GM19035 (cell line): Measurements from ENCODE around the gene ZNF226.
"Not testable (repeated sequence)": the region's sequence is repeated elsewhere in the genome, so short reads cannot be mapped to it uniquely, and the experiment has no call there.

Experiments
- ATAC-seq: cut with Tn5 transposase; IDR thresholded peaks from one replicate; pipeline ENCODE4 v1.9.1; 2021; ENCODE audit not compliant: unreplicated experiment

The ZNF226 gene

GRCh38 chr19:44164673-44165512, at the start of gene ZNF226:
ZNF226 (plus strand) TSS chr19:44165100; CDS start chr19:44170081, 4,981 bp downstream.
- peak; percentile 87 for ATAC-seq

DNA sequence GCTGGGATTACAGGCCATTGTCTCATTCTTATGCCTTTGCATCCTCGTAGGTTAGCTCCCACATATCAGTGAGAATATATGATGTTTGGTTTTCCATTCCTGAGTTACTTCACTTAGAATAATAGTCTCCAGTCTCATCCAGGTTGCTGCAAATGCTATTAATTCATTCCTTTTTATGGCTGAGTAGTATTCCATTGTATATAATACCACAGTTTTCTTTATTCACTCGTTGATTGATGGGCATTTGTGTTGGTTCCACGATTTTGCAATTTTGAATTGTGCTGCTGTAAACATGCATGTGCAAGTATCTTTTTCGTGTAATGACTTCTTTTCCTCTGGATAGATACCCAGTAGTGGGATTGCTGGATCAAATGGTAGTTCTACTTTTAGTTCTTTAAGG, 43.7 kb upstream of the ZNF226 start:
- ATAC-seq: not testable (repeated sequence)

DNA sequence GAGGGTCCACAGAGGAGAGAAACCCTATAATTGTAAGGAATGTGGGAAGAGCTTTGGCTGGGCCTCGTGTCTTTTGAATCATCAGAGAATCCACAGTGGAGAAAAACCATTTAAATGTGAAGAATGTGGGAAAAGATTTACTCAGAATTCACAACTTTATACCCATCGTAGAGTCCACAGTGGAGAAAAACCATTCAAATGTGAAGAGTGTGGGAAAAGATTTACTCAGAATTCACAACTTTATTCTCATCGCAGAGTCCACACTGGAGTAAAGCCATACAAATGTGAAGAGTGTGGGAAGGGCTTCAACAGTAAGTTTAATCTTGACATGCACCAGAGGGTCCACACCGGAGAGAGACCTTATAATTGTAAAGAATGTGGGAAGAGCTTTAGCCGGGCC, 32.9 kb upstream of the ZNF226 start:
- no peak for ATAC-seq

DNA sequence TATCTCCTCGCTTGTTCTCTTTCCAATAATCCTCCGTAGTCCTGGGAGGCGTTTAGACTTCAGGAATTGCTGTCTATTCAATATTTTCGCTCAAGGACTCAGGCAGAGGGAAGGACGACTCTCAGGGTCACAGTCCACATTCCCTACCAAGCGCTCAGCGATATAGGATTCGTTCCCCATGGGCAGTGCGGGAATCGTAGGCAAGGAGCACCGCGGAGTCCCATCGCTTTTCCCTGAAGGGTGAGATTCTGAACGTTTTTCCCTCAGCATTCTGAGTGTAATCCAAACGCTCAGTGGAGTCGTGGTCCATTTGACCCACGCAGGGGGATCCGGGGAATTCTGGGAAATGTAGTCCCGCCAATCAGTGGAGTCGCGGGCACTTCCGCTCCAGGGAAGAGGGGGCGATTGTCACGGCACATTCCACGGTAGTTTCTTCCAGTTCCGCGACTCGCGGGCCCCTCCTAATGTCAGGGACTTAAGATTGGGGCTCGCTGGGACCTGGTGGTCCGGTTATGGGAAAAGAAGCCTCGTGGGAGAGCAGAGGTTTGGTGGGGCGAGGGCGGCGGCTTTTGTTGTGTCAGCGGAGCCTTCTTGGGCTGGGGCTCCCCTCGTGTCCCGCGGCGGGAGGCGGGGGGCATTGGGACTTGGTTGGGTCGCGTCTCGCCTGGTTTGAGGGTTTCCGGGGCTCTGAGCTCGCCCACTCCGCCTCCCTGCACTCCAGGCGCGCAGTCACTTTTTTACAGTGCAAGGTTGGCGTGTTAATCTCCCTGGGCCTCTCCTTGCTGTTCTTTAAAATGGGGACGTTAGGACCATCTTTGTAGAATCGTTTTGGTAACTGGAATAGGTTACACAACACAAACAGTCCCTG, 23.5 kb upstream of the ZNF226 start, which contains the start of gene ZNF234:
ZNF234 (plus strand) TSS at position 364 of the 868 bp plus-strand sequence. CDS start 3,079 bp downstream, outside the sequence.
- ATAC-seq: peak; percentile 86

- no peak for ATAC-seq
Observed at GRCh38 chr19:44142059-44142433, 22.9 kb upstream of the ZNF226 start.

DNA sequence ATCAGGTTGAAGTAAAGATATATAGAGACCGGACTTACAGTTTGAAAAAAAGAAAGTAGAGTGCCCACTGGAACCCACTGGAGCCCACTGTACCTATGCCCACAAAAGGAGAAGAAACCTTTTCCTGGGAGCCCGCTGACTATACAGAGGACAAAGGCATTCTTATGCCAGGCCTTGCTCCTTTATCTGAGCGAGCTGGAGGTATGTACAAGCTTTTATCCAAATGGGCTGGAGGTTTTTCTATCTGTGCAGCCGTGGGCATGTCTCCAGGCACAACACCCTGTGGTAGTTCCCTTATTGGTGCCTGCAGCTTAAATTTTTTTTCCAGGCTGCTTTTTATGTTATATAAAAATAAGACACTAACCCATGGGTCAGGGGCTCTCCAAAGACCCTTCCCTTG, 15.1 kb upstream of the ZNF226 start:
- ATAC-seq: no peak

- no peak for ATAC-seq
Observed at GRCh38 chr19:44151491-44151890, 13.4 kb upstream of the ZNF226 start.

DNA sequence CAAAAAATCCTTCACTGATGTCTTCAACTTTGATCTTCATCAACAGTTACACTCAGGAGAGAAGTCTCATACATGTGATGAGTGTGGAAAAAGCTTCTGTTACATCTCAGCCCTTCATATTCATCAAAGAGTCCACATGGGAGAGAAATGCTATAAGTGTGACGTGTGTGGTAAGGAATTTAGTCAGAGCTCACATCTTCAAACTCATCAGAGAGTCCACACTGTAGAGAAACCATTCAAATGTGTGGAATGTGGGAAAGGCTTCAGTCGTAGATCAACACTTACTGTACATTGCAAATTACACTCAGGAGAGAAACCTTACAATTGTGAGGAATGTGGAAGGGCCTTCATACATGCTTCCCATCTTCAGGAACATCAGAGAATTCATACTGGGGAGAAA, 8.4 kb upstream of the ZNF226 start:
- ATAC-seq: no peak

DNA sequence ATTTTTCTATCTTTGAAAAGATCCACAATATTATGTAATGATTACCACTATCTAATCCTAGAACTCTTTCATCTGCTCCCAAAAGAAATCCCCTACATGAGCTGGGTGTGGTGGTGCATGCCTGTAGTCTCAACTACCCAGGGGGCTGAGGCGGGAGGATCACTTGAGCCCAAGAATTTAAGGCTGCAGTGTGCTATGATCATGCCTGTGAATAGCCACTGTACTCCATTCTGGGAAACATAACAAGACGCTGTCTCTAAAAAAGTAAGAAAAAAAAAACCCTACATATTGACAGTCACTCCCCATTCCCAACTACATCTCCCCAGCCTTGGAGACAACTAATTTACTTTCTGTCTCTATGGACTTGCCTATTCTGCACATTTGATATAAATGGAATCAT, 1.1 kb upstream of the ZNF226 start:
- ATAC-seq: no peak

GRCh38 chr19:44164327-44164672, 600 bp upstream of the ZNF226 start:
- ATAC-seq: peak; percentile 14

DNA sequence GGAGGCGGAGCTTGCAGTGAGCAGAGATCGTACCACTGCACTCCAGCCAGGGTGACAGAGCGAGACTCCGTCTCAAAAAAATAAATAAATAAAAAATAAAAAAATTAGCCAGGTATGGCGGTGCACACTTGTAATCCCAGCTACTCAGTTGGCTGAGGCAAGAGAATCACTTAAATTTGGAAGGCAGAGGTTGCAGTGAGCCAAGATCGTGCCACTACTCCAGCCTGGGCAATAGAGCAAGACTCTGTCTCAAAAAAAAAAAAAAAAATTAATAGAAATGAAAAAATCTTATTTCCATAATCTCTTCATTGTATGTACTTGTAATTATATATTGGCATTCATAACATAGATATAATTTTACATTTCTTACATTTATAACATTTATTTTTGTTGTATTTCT, 5.8 kb downstream of the ZNF226 start:
- not testable (repeated sequence) for ATAC-seq

GRCh38 chr19:44176590-44176989, 11.7 kb downstream of the ZNF226 start:
- no peak for ATAC-seq

DNA sequence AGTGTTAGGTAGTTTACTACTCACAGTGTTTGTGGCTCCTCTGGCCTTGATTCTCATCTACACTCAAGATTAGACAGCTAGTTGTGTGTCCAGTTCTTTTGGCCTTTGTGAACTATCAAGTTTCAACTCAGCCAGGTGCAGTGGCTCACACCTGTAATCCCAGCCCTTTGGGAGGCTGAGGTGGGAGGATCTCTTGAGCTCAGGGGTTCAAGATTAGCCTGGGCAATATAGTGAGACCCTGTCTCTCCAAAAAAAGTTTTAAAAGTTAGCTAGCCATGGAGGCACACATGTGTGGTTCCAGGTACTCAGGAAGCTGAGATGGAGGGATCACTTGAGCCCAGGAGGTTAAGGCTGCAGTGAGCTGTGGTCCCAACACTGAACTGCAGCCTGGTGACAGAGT, 16.1 kb downstream of the ZNF226 start:
- ATAC-seq: no peak

- ATAC-seq: no peak
Observed at GRCh38 chr19:44182145-44182544, 17.2 kb downstream of the ZNF226 start.

- no peak for ATAC-seq
Observed at GRCh38 chr19:44190020-44190419, 25.1 kb downstream of the ZNF226 start.

DNA sequence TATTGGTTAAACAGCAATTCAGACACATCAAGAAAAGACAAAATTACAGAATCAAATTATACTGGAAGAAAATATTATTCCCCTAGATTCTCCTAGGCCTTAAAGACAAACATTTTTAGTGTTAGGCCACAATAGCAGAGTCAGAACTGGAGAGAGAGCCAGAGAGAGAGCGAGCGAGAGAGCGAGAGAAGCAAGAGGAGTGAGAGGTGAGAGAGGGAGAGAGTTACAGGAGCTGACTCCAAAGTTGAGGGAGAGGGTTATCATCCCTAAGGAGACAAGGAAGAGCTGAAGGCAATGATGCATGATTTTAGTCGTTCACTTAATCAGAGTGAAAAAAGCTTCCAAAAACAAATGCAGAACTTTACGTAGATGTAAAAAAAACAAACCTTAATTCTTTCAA, 27.2 kb downstream of the ZNF226 start:
- no peak for ATAC-seq

DNA sequence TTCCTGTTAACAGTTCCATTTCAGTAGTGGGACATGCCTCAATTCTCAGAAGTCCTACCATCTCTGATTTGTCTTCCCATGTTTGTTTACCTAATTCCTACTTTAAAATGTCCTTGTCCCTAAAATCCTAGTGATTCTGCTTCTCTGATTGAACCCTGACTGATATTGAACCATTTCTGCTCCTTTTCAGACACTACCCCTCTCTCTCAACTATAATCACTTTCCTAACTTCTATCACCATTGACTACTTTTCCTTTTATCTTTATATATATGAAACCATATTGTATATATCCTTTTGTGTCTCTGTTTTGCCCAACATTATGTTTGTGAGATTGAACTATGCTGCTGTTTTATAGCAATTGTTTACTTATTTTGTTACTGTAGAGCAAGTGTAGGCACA, 31.9 kb downstream of the ZNF226 start:
- ATAC-seq: no peak

DNA sequence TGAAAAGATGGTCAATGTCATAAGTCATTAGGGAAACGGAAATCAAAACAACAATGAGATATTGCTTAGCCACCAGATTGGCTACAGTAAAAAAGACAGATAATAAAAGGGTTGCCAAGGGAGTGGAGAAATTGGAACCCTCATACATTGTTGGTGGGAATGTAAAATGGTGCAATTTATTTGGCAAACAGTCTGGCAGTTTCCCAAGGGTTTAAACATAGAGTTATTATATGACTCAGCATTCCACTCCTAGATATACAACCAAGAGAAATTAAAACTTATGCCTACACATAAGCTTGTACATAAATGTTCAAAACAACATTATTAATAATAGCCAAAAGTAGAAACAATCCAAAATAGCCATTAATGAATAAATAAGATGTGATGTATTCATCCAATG, 37.6 kb downstream of the ZNF226 start:
- no peak for ATAC-seq

- ATAC-seq: no peak
Observed at GRCh38 chr19:44202974-44203373, 38.1 kb downstream of the ZNF226 start.

DNA sequence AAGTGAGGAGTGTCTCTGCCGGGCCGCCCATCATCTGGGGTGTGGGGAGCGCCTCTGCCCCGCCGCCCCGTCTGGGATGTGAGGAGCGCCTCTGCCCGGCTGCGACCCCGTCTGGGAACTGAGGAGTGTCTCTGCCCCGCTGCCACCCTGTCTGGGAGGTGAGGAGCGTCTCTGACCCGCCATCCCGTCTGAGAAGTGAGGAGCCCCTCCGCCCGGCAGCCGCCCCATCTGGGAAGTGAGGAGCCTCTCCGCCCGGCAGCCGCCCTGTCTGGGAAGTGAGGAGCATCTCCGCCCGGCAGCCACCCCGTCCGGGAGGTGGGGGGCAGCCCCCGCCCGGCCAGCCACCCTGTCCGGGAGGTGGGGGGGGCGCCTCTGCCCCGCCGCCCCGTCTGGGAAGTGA, 39.0 kb downstream of the ZNF226 start:
- ATAC-seq: not testable (repeated sequence)

DNA sequence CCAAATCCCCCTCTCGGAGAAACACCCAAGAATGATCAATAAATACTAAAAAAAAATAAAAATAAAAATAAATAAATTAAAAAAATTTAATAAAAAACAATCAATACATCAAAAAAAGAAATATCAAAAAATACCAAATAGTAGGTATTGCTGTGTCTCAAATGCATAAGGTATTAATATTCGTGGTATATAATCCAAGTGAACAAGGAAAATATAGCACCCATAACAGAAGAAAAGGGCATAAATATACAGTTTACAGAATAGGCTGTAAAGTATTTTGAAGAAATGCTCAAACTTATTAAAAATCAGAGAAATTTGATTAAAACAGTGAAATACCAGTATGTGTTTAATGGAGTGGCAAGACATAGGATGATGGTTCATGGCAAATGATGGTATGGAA, 39.9 kb downstream of the ZNF226 start:
- no peak for ATAC-seq
